GM18505 (cell line): ENCODE measurements around the gene HRH1.
"Not testable (repeated sequence)": the region's sequence is repeated elsewhere in the genome, so short reads cannot be mapped to it uniquely, and the experiment has no call there.

Experiments
- ATAC-seq: cut with Tn5 transposase; IDR thresholded peaks from one replicate; pipeline ENCODE4 v1.9.1; 2021; ENCODE audit not compliant: unreplicated experiment
- POLR2A ChIP-seq: IDR thresholded peaks from 4 replicates; pipeline ENCODE4 v1.6.1; 2011; ENCODE audit warnings: borderline replicate concordance; ENCODE audit not compliant: insufficient read depth, insufficient read length; ENCODE audit errors: extremely low read depth

The HRH1 gene

GRCh38 chr3:11195721-11196332, 41.5 kb downstream of the HRH1 start:
- no peak for ATAC-seq

GRCh38 chr3:11197484-11197883, 43.2 kb downstream of the HRH1 start:
- no peak for TF ChIP-seq POLR2A
- no peak for ATAC-seq

More at GRCh38 chr3:11195721-11196332, 41.5 kb downstream of the HRH1 start:
- TF ChIP-seq POLR2A = no peak

GRCh38 chr3:11198070-11198469, 43.8 kb downstream of the HRH1 start:
- no peak for ATAC-seq
- TF ChIP-seq POLR2A = no peak

GRCh38 chr3:11198495-11198894, 44.2 kb downstream of the HRH1 start:
- ATAC-seq = no peak
- TF ChIP-seq POLR2A = no peak

- ATAC-seq = no peak
- TF ChIP-seq POLR2A = no peak
Measured at GRCh38 chr3:11199902-11200845, 45.9 kb downstream of the HRH1 start.

GRCh38 chr3:11201251-11202019, 47.1 kb downstream of the HRH1 start:
- TF ChIP-seq POLR2A = no peak
- no peak for ATAC-seq

GRCh38 chr3:11203961-11204360, 49.7 kb downstream of the HRH1 start:
- ATAC-seq = no peak
- no peak for TF ChIP-seq POLR2A

- TF ChIP-seq POLR2A = no peak
- no peak for ATAC-seq
Measured at GRCh38 chr3:11204697-11205348, 50.5 kb downstream of the HRH1 start.

GRCh38 chr3:11205881-11206280, 51.6 kb downstream of the HRH1 start:
- ATAC-seq = not testable (repeated sequence)

GRCh38 chr3:11206316-11206715, 52.0 kb downstream of the HRH1 start:
- TF ChIP-seq POLR2A = no peak
- ATAC-seq = no peak

GRCh38 chr3:11206953-11207352, 52.7 kb downstream of the HRH1 start:
- no peak for ATAC-seq
- TF ChIP-seq POLR2A = no peak

- TF ChIP-seq POLR2A = no peak
- no peak for ATAC-seq
Measured at GRCh38 chr3:11211531-11212298, 57.4 kb downstream of the HRH1 start.
